Fibroblast of lung (primary cell): ENCODE measurements around the gene DNAI2.

Experiments used
- CTCF ChIP-seq, 2 donors: IDR thresholded peaks in 1 of 2; conservative IDR thresholded peaks in 1 of 2; 1 replicate in 1 of 2; 2 replicates in 1 of 2; pipeline ENCODE4 v1.5.1; 2011 to 2012; ENCODE audit warnings: low read length in 2 of 2, control low read depth in 1 of 2, inconsistent platforms in 1 of 2, low read depth in 1 of 2, mild to moderate bottlenecking in 1 of 2
- EZH2 ChIP-seq: IDR thresholded peaks from 2 replicates; pipeline ENCODE4 v1.5.1; 2012; ENCODE audit warnings: low read length, control low read depth, mild to moderate bottlenecking; ENCODE audit errors: missing control alignments

- TF ChIP-seq CTCF (conservative IDR thresholded peaks at IDR 0.05 in 1 of 2, IDR thresholded peaks at IDR 0.05 in 1 of 2; ENCODE audit: low read depth in 1 of 2, low read length in 2 of 2) (no peak), EZH2 (no peak)
These were observed 61.6 kb downstream of the DNAI2 start for GRCh38 chr17:74335529-74336062.
